ENCODE data around the gene ACTL8.

The ACTL8 gene

DNA sequence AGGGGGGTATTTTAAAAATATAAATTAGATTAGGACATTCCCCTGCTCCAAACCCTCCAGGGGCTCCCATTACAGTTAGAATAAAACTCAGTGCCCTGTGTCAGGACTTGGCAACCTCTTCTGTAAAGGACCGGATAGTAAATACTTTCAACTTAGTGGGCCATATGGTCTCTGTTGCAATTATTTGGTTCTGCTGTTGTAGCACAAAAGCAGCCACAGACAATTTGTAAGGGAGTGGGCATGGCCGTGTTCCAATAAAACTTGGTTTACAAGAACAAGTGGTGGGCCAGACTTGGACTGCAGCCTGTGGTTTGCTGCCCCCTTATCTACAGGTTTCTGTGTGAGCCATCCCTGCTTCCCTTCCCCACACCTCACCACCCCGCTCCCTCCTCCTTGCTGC lies 92.0 kb downstream of the ACTL8 start:
- no peak overlapping the region for H3K27ac Mint-ChIP-seq (ENCODE audit: low read depth)

GRCh38 chr1:17849216-17849615 lies 94.1 kb downstream of the ACTL8 start:
- no peaks in the 10 kb centered on the region for H3K9me3 Mint-ChIP-seq

More for the DNA sequence above, 92.0 kb downstream of the ACTL8 start:
- ATAC-seq (replicated peaks; ENCODE audit: extremely low read depth, poor library complexity, severe bottlenecking) = no peak
- no peak for DNase-seq (ENCODE audit: low spot score in 2 of 2)
- H3K4me3 Mint-ChIP-seq = no peak overlapping the region
- no peaks in the 10 kb centered on the region for H3K4me1 Mint-ChIP-seq
- peaks cover 30% of the 10 kb centered on the region for H3K27me3 Mint-ChIP-seq
- no peaks in the 10 kb centered on the region for H3K9me3 Mint-ChIP-seq
- H3K36me3 Mint-ChIP-seq (ENCODE audit: insufficient read depth) = no peaks in the 10 kb centered on the region

DNA sequence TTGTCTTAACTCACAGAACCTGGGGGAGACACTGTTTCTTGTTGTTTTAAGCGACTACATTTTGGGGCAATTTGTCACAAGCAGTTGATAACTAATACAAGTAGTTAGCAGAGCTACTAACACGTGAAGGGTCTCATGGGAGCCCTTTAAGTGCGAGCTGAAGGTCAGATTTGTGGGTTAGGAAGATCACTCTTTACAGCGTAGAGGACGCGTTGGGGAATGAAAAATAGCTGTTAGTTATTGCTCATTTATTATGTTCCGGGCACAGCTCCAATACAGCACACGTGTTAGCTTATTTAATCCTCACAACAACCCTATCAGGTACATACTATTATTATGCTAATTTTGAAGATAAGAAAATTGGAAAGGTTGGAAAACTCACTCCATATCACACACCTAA lies 95.9 kb downstream of the ACTL8 start:
- H3K27me3 Mint-ChIP-seq = peaks cover 10% of the 10 kb centered on the region
- no peaks in the 10 kb centered on the region for H3K9me3 Mint-ChIP-seq
- H3K4me1 Mint-ChIP-seq = no peaks in the 10 kb centered on the region
- no peak overlapping the region for H3K4me3 Mint-ChIP-seq
- H3K36me3 Mint-ChIP-seq (ENCODE audit: insufficient read depth) = no peaks in the 10 kb centered on the region
- DNase-seq (ENCODE audit: low spot score in 2 of 2) (no peak), ATAC-seq (replicated peaks; ENCODE audit: extremely low read depth, poor library complexity, severe bottlenecking) (no peak)
- no peak overlapping the region for H3K27ac Mint-ChIP-seq (ENCODE audit: low read depth)

More at GRCh38 chr1:17849216-17849615, 94.1 kb downstream of the ACTL8 start:
- Mint-ChIP-seq H3K36me3 (ENCODE audit: insufficient read depth) (no peaks in the 10 kb centered on the region), H3K4me1 (no peaks in the 10 kb centered on the region), H3K27me3 (peaks cover 10% of the 10 kb centered on the region), H3K27ac (ENCODE audit: low read depth) (no peak overlapping the region), H3K4me3 (no peak overlapping the region)
- DNase-seq (ENCODE audit: low spot score in 2 of 2) (no peak), ATAC-seq (replicated peaks; ENCODE audit: extremely low read depth, poor library complexity, severe bottlenecking) (no peak)

DNA sequence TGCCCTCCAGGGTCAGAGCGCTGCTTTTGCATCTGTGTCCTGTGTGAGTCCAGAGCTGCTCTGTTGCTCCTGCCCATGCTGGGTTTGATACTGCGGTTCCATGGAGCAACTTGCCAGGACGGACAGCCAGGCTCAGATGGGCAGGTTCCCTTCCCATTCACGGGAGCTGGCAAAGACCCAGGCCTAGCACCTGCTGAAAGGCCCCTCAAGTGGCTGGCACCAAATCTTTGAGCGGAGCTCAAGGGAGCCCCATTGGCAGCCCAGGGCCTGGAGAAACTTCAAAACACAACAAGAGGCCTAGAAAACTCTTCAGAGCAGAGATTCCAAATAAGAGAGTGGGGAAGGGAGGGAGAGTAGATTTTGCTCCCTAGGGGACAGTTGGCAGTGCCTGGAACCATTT lies 97.2 kb downstream of the ACTL8 start:
- Mint-ChIP-seq H3K27ac (ENCODE audit: low read depth) (no peak overlapping the region), H3K36me3 (ENCODE audit: insufficient read depth) (no peaks in the 10 kb centered on the region), H3K4me3 (no peak overlapping the region), H3K27me3 (no peaks in the 10 kb centered on the region), H3K4me1 (no peaks in the 10 kb centered on the region), H3K9me3 (no peaks in the 10 kb centered on the region)
- ATAC-seq (replicated peaks; ENCODE audit: extremely low read depth, poor library complexity, severe bottlenecking) (no peak), DNase-seq (ENCODE audit: low spot score in 2 of 2) (no peak)

DNA sequence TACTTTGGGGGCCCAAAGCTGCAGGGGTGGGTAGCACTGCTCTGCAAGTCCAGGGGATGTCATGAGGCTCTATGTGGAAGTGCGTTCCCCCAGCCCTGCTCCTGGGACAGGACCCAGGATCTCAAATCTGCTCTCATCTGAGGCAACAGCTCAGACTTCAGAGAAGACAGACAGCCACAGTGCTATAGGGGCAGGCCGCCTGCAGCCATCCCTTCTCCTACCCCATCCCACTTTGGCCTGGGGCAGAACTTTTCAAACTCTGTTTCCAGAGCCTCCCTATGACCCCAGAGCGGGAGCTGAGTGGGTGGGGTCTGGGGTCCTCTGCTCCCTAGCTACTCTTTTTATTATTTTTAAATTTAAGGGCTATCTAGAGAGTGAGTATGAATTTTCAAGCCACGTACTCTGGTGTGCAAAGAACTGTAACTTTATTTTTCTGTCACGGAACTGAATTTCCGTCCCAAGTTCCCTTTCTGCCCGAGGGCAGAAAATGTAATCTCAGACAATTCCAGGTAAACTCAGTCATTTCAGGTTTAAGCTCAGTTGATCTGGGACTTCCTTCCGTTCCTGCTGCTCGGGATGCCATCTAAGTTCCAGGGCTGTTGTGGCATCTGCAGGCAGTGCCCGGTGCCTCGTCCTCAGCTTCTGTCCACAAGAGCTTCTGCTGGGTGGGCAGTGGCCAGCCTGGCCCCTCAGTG lies 98.3 kb downstream of the ACTL8 start:
- Mint-ChIP-seq H3K9me3 (no peaks in the 10 kb centered on the region), H3K27me3 (peaks cover 7% of the 10 kb centered on the region), H3K27ac (ENCODE audit: low read depth) (no peak overlapping the region), H3K4me1 (no peaks in the 10 kb centered on the region), H3K36me3 (ENCODE audit: insufficient read depth) (no peaks in the 10 kb centered on the region), H3K4me3 (no peak overlapping the region)
- no peak for ATAC-seq (replicated peaks; ENCODE audit: extremely low read depth, poor library complexity, severe bottlenecking)
- no peak for DNase-seq (ENCODE audit: low spot score in 2 of 2)

DNA sequence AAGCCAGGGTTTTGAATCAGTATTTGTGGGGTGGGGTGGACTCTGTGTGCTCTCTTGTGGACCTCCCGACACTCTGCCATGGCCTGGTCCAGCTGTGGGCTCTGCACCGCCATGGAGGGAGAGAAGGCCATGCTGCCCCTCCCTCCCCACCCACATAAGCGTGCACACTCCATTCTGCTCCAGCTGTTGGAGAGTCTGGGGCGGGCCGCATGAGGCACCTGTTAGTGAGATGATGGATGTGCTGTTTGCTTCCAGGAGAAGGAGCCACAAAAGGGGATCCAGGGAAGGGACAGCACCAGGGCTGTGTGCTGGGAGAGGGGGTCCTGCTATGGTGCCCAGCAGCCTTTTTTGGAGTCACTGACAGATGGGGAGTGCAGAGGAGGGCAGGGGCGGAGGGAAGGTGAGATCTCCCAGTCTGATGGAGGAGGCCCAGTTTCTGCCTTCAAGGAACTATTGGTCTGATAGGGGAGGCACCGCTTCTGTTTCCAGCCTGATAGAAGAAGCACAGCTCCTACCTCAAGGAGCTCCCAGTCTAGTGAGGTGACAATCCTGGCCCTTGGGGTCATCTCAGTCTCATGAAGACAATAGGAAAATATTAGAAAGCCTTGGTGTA lies 101.5 kb downstream of the ACTL8 start:
- ATAC-seq (replicated peaks; ENCODE audit: extremely low read depth, poor library complexity, severe bottlenecking) (no peak), DNase-seq (ENCODE audit: low spot score in 2 of 2) (no peak)
- H3K4me1 Mint-ChIP-seq = no peaks in the 10 kb centered on the region
- H3K4me3 Mint-ChIP-seq = no peak overlapping the region
- H3K27me3 Mint-ChIP-seq = peaks cover 9% of the 10 kb centered on the region
- no peaks in the 10 kb centered on the region for H3K36me3 Mint-ChIP-seq (ENCODE audit: insufficient read depth)
- no peak overlapping the region for H3K27ac Mint-ChIP-seq (ENCODE audit: low read depth)
- no peaks in the 10 kb centered on the region for H3K9me3 Mint-ChIP-seq

GRCh38 chr1:17857109-17857499 lies 102.0 kb downstream of the ACTL8 start:
- ATAC-seq (replicated peaks; ENCODE audit: extremely low read depth, poor library complexity, severe bottlenecking) (no peak), DNase-seq (ENCODE audit: low spot score in 2 of 2) (no peak)
- Mint-ChIP-seq H3K27ac (ENCODE audit: low read depth) (no peak overlapping the region), H3K27me3 (peaks cover 9% of the 10 kb centered on the region), H3K9me3 (no peaks in the 10 kb centered on the region), H3K4me3 (no peak overlapping the region), H3K36me3 (ENCODE audit: insufficient read depth) (no peaks in the 10 kb centered on the region), H3K4me1 (no peaks in the 10 kb centered on the region)

GRCh38 chr1:17857996-17858395 lies 102.9 kb downstream of the ACTL8 start:
- Mint-ChIP-seq H3K27ac (ENCODE audit: low read depth) (no peak overlapping the region), H3K4me3 (no peak overlapping the region), H3K36me3 (ENCODE audit: insufficient read depth) (no peaks in the 10 kb centered on the region), H3K4me1 (no peaks in the 10 kb centered on the region), H3K9me3 (no peaks in the 10 kb centered on the region), H3K27me3 (peaks cover 9% of the 10 kb centered on the region)
- no peak for ATAC-seq (replicated peaks; ENCODE audit: extremely low read depth, poor library complexity, severe bottlenecking)
- no peak for DNase-seq (ENCODE audit: low spot score in 2 of 2)

GRCh38 chr1:17860812-17861211 lies 105.7 kb downstream of the ACTL8 start:
- Mint-ChIP-seq H3K36me3 (ENCODE audit: insufficient read depth) (no peaks in the 10 kb centered on the region), H3K27ac (ENCODE audit: low read depth) (no peak overlapping the region), H3K4me1 (no peaks in the 10 kb centered on the region), H3K9me3 (no peaks in the 10 kb centered on the region), H3K4me3 (no peak overlapping the region), H3K27me3 (peaks cover 10% of the 10 kb centered on the region)
- DNase-seq (ENCODE audit: low spot score in 2 of 2) = no peak
- ATAC-seq (replicated peaks; ENCODE audit: extremely low read depth, poor library complexity, severe bottlenecking) = no peak

DNA sequence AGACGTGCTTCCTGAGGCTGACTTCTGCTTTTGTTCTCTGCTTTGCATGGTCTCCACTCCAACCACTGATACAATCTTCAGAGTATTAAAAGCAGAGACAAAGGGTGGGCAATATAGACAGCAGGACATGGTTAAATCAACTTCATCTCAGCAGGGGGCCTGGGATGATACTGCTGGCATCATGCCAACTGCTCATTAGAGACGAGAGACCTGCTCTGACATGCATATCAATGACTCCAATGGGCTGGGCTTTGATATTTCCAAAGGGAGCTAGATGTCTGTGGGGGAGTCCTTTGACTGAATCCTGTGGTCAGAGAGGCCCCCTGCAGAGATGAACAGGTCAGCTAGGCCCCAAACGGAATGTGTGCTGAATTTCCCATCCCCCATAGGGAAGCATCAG lies 106.6 kb downstream of the ACTL8 start:
- no peak for ATAC-seq (replicated peaks; ENCODE audit: extremely low read depth, poor library complexity, severe bottlenecking)

DNA sequence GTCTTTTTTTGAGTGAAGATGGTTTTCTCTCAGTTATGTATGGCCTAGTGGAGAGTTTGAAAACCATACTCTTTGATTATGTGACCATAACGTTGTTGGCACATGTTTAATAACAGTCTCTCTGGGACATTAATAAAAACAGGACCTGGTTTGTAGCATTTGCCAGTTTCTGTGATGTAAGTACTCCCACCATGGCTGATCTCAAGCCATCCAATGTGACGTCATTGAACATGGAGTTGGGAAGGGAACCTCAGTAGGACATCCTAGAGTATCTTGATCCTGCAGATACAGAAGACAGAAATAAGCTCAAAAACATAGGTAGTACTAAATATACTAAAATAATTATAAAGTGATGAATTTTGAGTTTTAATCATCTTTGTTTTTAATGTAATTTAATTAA lies 107.0 kb downstream of the ACTL8 start:
- Mint-ChIP-seq H3K27ac (ENCODE audit: low read depth) (no peak overlapping the region), H3K4me1 (no peaks in the 10 kb centered on the region), H3K36me3 (ENCODE audit: insufficient read depth) (no peaks in the 10 kb centered on the region), H3K27me3 (peaks cover 23% of the 10 kb centered on the region), H3K9me3 (no peaks in the 10 kb centered on the region), H3K4me3 (no peak overlapping the region)
- ATAC-seq (replicated peaks; ENCODE audit: extremely low read depth, poor library complexity, severe bottlenecking) = no peak
- no peak for DNase-seq (ENCODE audit: low spot score in 2 of 2)

More for the DNA sequence above, 106.6 kb downstream of the ACTL8 start:
- Mint-ChIP-seq H3K27ac (ENCODE audit: low read depth) (no peak overlapping the region), H3K36me3 (ENCODE audit: insufficient read depth) (no peaks in the 10 kb centered on the region), H3K4me3 (no peak overlapping the region), H3K9me3 (no peaks in the 10 kb centered on the region), H3K4me1 (no peaks in the 10 kb centered on the region), H3K27me3 (peaks cover 19% of the 10 kb centered on the region)
- no peak for DNase-seq (ENCODE audit: low spot score in 2 of 2)

DNA sequence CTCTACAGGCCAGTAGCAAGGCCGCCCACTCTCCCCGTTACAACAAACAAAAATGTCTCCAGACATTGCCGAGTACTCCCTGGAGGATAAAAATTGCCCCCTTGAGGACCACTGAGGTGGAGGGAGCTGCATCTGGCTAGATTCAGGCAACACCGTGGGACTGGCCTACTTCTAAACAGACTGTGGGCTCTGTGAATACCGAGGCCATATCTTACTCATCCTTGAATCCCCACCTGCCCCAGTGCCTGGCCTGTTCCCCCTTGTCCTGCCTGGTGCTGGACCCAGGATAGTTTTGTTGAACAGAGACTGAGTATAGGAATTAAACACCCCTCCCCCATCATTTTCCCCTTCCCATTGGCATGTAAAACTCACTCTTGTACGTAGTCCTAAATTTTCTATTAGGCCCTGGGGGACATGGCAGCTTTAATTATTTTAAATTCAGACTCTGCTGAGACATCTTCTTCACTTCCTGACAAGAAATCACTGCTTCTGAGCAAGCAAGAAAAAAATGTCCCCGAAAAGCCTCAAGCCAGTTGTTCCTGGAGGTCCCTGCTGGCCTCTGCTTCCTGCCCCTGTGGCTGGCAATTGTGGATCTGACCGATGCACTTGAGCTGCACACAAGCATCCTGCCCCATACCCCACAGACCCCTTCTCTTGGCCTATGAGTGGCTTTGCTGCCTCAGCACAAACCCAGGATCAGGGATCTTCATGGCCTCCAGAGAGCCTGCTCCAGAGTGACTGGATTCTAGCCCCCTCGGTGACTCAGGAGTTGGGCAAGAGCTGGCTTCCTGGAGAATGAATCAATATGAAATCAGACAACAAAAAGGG lies 111.0 kb downstream of the ACTL8 start:
- Mint-ChIP-seq H3K9me3 (no peaks in the 10 kb centered on the region), H3K27ac (ENCODE audit: low read depth) (no peak overlapping the region), H3K4me1 (no peaks in the 10 kb centered on the region), H3K4me3 (no peak overlapping the region), H3K36me3 (ENCODE audit: insufficient read depth) (no peaks in the 10 kb centered on the region), H3K27me3 (peaks cover 18% of the 10 kb centered on the region)
- DNase-seq (ENCODE audit: low spot score in 2 of 2) (no peak), ATAC-seq (replicated peaks; ENCODE audit: extremely low read depth, poor library complexity, severe bottlenecking) (no peak)

- no peaks in the 10 kb centered on the region for H3K36me3 Mint-ChIP-seq (ENCODE audit: insufficient read depth)
- H3K4me1 Mint-ChIP-seq = no peaks in the 10 kb centered on the region
- no peaks in the 10 kb centered on the region for H3K9me3 Mint-ChIP-seq
- no peak overlapping the region for H3K27ac Mint-ChIP-seq (ENCODE audit: low read depth)
- peaks cover 18% of the 10 kb centered on the region for H3K27me3 Mint-ChIP-seq
- no peak for ATAC-seq (replicated peaks; ENCODE audit: extremely low read depth, poor library complexity, severe bottlenecking)
- no peak overlapping the region for H3K4me3 Mint-ChIP-seq
- DNase-seq (ENCODE audit: low spot score in 2 of 2) = no peak
Measured at GRCh38 chr1:17866740-17867029, 111.6 kb downstream of the ACTL8 start.

All from central memory CD8-positive, alpha-beta T cell (primary cell).